Measurements from ENCODE around the gene PDE6C. TPM values are rescaled to one million over a fixed set of nuclear protein-coding genes. Genes with fewer than 3 reads are reported as not detected.

PDE6C gene
- total RNA-seq (not detected), polyA plus RNA-seq (ENCODE audit: insufficient read depth, low read depth, low replicate concordance) (0.09 TPM)
- long read RNA-seq, donor 1 = 0 reads
- long read RNA-seq, donor 2 = 0 reads

DNA sequence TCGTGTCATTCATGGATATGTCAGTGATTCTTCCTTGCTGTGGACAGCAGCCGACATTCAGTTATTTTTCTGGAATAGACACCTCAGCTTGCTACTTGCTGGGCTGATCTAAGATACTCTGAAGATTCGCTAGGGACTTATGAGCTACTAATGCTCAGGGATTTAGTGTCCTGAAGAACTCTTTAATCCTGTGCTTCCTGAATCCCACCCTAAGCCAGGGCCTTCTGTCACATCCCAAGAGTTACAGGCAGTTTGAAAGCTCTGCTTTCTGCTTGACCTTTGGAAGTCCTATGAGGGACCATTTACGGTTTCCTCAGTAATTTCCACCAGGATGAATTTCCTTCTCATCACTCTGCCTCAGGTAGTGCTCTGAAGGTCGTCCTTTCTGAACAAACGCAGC lies at the start of gene PDE6C:
TSS of gene PDE6C (plus strand) at position 227 of the 400 bp plus-strand sequence. CDS start 189 bp downstream, outside the sequence.
- 92 to 94% methylated on average over 6 of the region's 6 CpGs for WGBS, 2 donors
- Histone ChIP-seq H3K36me3 (ENCODE audit: low read depth, missing control alignments) (no peaks in the 10 kb centered on the region), H3K27ac (no peak within 1 kb of the TSS), H3K4me3 (no peak within 1 kb of the TSS), H3K9me3 (no peaks in the 10 kb centered on the region), H3K27me3 (no peaks in the 10 kb centered on the region), H3K4me1 (no peaks in the 10 kb centered on the region)
- TF ChIP-seq, protein P1, sequence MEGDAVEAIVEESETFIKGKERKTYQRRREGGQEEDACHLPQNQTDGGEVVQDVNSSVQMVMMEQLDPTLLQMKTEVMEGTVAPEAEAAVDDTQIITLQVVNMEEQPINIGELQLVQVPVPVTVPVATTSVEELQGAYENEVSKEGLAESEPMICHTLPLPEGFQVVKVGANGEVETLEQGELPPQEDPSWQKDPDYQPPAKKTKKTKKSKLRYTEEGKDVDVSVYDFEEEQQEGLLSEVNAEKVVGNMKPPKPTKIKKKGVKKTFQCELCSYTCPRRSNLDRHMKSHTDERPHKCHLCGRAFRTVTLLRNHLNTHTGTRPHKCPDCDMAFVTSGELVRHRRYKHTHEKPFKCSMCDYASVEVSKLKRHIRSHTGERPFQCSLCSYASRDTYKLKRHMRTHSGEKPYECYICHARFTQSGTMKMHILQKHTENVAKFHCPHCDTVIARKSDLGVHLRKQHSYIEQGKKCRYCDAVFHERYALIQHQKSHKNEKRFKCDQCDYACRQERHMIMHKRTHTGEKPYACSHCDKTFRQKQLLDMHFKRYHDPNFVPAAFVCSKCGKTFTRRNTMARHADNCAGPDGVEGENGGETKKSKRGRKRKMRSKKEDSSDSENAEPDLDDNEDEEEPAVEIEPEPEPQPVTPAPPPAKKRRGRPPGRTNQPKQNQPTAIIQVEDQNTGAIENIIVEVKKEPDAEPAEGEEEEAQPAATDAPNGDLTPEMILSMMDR (IDR thresholded peaks at IDR 0.05) = no peak
- no peak for TF ChIP-seq POLR2A (IDR thresholded peaks at IDR 0.05)
- intact Hi-C loops (cut with DNase I; ENCODE audit: low total_unique reads) = no loop called here
- no peak for DNase-seq

DNA sequence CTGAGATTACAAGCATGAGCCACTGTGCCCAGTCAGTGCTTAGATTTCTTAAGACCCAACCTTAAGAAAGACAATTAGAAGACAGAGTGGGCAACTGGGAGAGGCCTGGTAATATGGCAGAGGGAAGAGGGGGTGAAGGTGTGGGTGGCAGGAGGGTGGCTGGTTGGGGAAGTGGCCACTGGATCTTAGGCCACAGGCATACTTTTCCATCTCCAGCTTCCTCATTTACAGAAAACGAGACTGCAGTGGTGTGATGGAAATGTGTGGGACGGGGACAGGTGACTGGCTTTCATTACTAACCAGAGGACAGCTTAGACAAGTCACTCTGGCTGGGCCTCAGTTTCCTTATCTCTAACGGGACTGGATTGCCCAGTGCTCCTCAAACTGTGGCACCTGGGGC lies 46.9 kb upstream of the PDE6C start:
- Histone ChIP-seq H3K4me3 (no peak overlapping the region), H3K36me3 (ENCODE audit: low read depth, missing control alignments) (no peaks in the 10 kb centered on the region), H3K27me3 (no peaks in the 10 kb centered on the region), H3K4me1 (peaks cover 8% of the 10 kb centered on the region), H3K9me3 (no peaks in the 10 kb centered on the region), H3K27ac (no peak overlapping the region)
- DNase-seq = no peak
- TF ChIP-seq, protein P1 (IDR thresholded peaks at IDR 0.05) = no peak
- no peak for TF ChIP-seq POLR2A (IDR thresholded peaks at IDR 0.05)
- intact Hi-C loops (cut with DNase I; ENCODE audit: low total_unique reads) = no loop called here
- WGBS, 2 donors = 70 to 79% methylated on average over 3 of the region's 3 CpGs

DNA sequence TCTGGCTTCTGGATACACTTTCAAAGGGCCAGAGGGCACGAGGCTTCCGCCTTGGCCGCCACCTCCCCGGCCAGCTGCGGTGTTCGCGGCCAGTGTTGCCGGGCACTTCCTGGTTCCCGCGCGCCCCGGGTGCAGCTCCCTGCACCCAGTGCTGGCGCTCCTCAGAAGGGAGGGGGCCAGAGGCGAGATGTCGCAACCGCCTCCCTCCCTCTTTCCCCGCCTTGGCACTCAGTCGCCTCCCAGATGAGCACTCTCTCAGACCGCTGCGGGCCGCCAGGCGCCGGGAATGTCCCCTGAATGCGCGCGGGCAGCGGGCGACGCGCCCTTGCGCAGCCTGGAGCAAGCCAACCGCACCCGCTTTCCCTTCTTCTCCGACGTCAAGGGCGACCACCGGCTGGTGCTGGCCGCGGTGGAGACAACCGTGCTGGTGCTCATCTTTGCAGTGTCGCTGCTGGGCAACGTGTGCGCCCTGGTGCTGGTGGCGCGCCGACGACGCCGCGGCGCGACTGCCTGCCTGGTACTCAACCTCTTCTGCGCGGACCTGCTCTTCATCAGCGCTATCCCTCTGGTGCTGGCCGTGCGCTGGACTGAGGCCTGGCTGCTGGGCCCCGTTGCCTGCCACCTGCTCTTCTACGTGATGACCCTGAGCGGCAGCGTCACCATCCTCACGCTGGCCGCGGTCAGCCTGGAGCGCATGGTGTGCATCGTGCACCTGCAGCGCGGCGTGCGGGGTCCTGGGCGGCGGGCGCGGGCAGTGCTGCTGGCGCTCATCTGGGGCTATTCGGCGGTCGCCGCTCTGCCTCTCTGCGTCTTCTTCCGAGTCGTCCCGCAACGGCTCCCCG lies 45.7 kb upstream of the PDE6C start, which contains the start of gene FFAR4:
TSS of gene FFAR4 (plus strand) at position 231 of the 842 bp plus-strand sequence. CDS start at position 287, 56 bp downstream.
- DNase-seq = no peak
- no peaks in the 10 kb centered on the region for H3K36me3 ChIP-seq (ENCODE audit: low read depth, missing control alignments)
- intact Hi-C loops (cut with DNase I; ENCODE audit: low total_unique reads) = no loop called here
- H3K4me3 ChIP-seq = peak within 1 kb of the TSS; percentile 12 to 34
- H3K9me3 ChIP-seq = no peaks in the 10 kb centered on the region
- peaks cover 8% of the 10 kb centered on the region for H3K4me1 ChIP-seq
- WGBS, 2 donors = 1 to 4% methylated on average over 18 to 63 of the region's 85 CpGs
- no peaks in the 10 kb centered on the region for H3K27me3 ChIP-seq
- H3K27ac ChIP-seq = no peak within 1 kb of the TSS
- TF ChIP-seq, protein P1 (IDR thresholded peaks at IDR 0.05) = no peak
- TF ChIP-seq POLR2A (IDR thresholded peaks at IDR 0.05) = no peak

DNA sequence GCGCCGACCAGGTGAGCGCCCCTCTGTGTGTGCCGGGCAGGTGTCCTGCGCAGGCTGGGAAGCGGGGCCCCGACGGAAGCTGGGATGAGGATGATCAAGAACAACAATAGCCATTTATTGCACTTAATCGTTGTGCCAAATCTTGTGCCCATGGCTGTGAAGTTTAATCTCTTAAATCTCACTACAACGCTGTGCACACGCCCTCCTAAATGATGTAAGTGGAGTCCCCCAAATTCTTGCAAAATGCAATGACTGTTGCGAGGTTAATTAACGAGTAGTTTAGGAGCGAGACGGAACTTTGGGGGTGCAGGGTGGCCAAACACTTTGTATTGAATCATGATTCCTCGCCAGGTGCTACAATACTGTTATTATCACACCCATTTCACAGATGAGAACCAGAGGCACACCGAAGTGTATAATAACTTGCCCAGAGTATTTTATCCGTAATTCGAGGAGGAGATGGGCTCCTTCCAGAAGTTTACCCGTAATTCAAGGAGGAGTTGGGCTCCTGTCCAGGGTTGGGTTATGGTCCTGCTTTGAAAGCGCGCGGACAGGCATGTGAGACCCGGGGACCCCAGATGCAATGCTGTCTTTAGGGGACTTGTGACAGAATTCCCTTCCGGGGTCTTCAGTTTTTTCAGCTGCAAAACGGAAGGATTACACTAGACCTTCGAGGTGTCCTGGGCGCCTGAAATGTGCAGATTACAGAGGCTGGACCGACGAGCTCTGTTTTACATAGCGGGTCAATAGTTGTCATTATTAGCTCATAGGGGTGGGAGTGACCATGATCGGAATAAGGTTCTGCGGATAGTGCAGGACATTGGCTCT lies 44.8 kb upstream of the PDE6C start:
- Histone ChIP-seq H3K36me3 (ENCODE audit: low read depth, missing control alignments) (no peaks in the 10 kb centered on the region), H3K4me1 (peaks cover 8% of the 10 kb centered on the region), H3K4me3 (peak overlapping the region; percentile 12 to 34), H3K27me3 (no peaks in the 10 kb centered on the region), H3K27ac (no peak overlapping the region), H3K9me3 (no peaks in the 10 kb centered on the region)
- DNase-seq = no peak
- intact Hi-C loops (cut with DNase I; ENCODE audit: low total_unique reads) = no loop called here
- 6 to 10% methylated on average over 24 to 32 of the region's 33 CpGs for WGBS, 2 donors
- no peak for TF ChIP-seq POLR2A (IDR thresholded peaks at IDR 0.05)
- TF ChIP-seq, protein P1 (IDR thresholded peaks at IDR 0.05) = no peak
